Small intestine (tissue), 7 donors: Measurements from ENCODE around the gene METTL18. TPM values are rescaled to one million over a fixed set of nuclear protein-coding genes. Genes with fewer than 3 reads are reported as not detected.
"Not testable (repeated sequence)": the region's sequence is repeated elsewhere in the genome, so short reads cannot be mapped to it uniquely, and the experiment has no call there.

ENCODE experiments used
- DNase-seq, 2 donors: peaks; one replicate each; pipeline versions ENCODE4 v3.0.0 to v3.0.0-alpha.2; 2013
- FAIRE-seq: peaks from 2 replicates; lab custom pipeline; 2012; peaks lifted over from hg19 to GRCh38; lab: Jason Lieb, UNC
- H3K27ac ChIP-seq, 3 donors: one replicate each; pipeline ENCODE4 v1.5.1; 2013; ENCODE audit warnings: low read length in 2 of 3, mild to moderate bottlenecking in 2 of 3, control low read depth in 1 of 3, inconsistent platforms in 1 of 3, low read depth in 1 of 3, moderate library complexity in 1 of 3
- H3K27me3 ChIP-seq, 3 donors: one replicate each; pipeline ENCODE4 v1.6.1; 2013; ENCODE audit warnings: low read length in 3 of 3, inconsistent platforms in 1 of 3; ENCODE audit not compliant: control insufficient read depth in 3 of 3, insufficient read depth in 3 of 3
- H3K36me3 ChIP-seq, 3 donors: one replicate each; pipeline ENCODE4 v1.6.1; 2013; ENCODE audit warnings: low read length in 3 of 3, inconsistent platforms in 1 of 3, low read depth in 1 of 3, mild to moderate bottlenecking in 1 of 3, moderate library complexity in 1 of 3; ENCODE audit not compliant: control insufficient read depth in 3 of 3, insufficient read depth in 2 of 3
- H3K4me1 ChIP-seq, 3 donors: one replicate each; pipeline ENCODE4 v1.6.1; 2013; ENCODE audit warnings: low read length in 2 of 3, inconsistent platforms in 1 of 3, low read depth in 1 of 3, mild to moderate bottlenecking in 1 of 3, moderate library complexity in 1 of 3; ENCODE audit not compliant: control insufficient read depth in 3 of 3, insufficient read depth in 2 of 3
- H3K4me3 ChIP-seq, 3 donors: one replicate each; pipeline ENCODE4 v1.5.1; 2013; ENCODE audit warnings: low read length in 3 of 3, control low read depth in 1 of 3, inconsistent platforms in 1 of 3, low read depth in 1 of 3, mild to moderate bottlenecking in 1 of 3, moderate library complexity in 1 of 3
- H3K9me3 ChIP-seq, 2 donors: one replicate each; pipeline ENCODE4 v1.6.1; 2013; ENCODE audit warnings: low read depth in 1 of 2, low read length in 1 of 2; ENCODE audit not compliant: control insufficient read depth in 2 of 2, insufficient read depth in 1 of 2
- WGBS, 3 donors: extraction: QIAGEN DNeasy Blood & Tissue Kit; methylation state at CpG; one replicate each; pipeline ENCODE4 v1.1.7; 2013; 5-methylcytosine and 5-hydroxymethylcytosine counted together
- polyA plus RNA-seq, 4 donors: library from polyadenylated mRNA; stranded (reverse) in 3 of 4; unstranded in 1 of 4; fragments of 200-250 nt in 3 of 4; fragments of 120-200 nt in 1 of 4; gene quantifications; one replicate each; pipeline versions ENCODE4 v1.2.1 to v1.2.3, GENCODE V29; 2013
- donor health status: healthy with polysubstance abuse.
- donor health status: control.
- donor health status: control.
- donor health status: Bipolar disorder and iron deficiency.
- donor health status: healthy.

Gene METTL18
- polyA plus RNA-seq, 4 donors, result 6.5 to 10.7 (median 7.5) TPM

DNA sequence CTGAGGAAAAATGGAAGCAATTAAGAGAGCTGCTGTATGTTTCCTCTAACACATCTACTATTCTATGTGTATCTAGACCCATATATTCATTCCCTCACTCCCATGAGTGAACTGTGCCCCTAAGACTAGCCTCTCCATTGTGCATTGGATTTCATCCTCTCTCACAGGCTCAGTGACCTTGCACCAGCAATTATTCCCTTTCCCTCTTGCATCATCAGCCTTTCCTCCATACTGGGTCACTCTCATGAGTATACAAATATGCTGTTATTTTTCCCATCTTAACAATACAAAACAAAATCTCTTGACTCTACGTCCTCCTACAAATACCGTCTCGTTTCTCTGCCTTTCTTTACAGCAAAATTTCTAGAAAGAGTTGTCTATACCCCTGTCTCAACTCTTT is 29.4 kb upstream of the METTL18 start:
- WGBS, 3 donors, result 96 to 100% (median 96%) methylated on average over 3 of the region's 3 CpGs
- DNase-seq, result no peak
- peaks cover 0 to 12% (median 0%) of the 10 kb centered on the region in 3 donors for H3K36me3 ChIP-seq

DNA sequence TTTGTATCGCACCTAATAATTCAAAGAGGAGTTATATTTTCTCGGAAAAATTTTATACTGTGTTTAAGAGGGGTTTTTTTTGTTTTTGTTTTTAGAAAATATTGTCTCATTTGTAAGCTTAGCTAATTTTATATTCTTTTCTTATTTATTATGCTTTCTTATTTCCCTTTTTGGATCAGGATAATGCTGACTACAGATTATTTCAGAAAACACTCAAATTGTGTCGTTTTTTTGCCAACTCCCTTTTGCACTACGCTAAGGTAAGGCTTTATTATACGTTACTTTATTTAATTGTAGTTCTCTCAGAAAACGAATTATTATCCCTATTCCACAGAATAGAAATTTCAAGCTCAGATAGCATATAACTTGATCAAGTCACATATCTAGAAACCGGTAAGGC is 26.8 kb upstream of the METTL18 start:
- no peak for FAIRE-seq
- DNase-seq, result no peak
- Histone ChIP-seq H3K27ac (no peak overlapping the region), H3K4me3 (no peak overlapping the region), H3K27me3 (no peaks in the 10 kb centered on the region), H3K4me1 (no peaks in the 10 kb centered on the region), H3K36me3 (peaks cover 0 to 5% (median 0%) of the 10 kb centered on the region in 3 donors), H3K9me3 (no peaks in the 10 kb centered on the region)
- 96 to 98% (median 98%) methylated on average over 7 of the region's 7 CpGs for WGBS, 3 donors

More for the DNA sequence above, 29.4 kb upstream of the METTL18 start:
- H3K4me3 ChIP-seq, result no peak overlapping the region
- no peak overlapping the region for H3K27ac ChIP-seq
- FAIRE-seq, result no peak
- H3K9me3 ChIP-seq, result no peaks in the 10 kb centered on the region
- H3K4me1 ChIP-seq, result no peaks in the 10 kb centered on the region
- H3K27me3 ChIP-seq, result no peaks in the 10 kb centered on the region

DNA sequence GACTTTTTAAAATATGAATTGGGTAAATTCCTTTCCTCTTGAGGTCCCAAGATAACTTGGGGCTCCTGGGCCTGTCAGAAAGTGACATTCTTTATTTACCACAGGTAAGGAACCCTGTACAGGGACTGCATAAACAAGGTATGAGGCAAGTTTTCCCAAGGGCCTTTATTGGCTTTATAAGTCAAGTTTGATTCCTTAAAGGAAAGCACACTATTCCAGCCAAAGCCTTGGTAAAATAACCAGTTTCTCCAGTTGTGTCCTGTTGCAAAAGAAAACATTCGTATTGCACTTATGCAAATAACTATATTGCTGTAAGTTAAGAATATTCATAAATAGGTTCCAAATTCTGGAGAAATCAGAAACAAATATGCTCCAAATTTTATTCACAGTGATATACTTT is 21.9 kb upstream of the METTL18 start:
- FAIRE-seq (no peak), DNase-seq (no peak)
- WGBS, 3 donors, result 92 to 97% (median 94%) methylated on average over 1 of the region's 1 CpG
- no peaks in the 10 kb centered on the region for H3K27me3 ChIP-seq
- H3K9me3 ChIP-seq, result no peaks in the 10 kb centered on the region
- no peak overlapping the region for H3K27ac ChIP-seq
- no peaks in the 10 kb centered on the region for H3K4me1 ChIP-seq
- no peaks in the 10 kb centered on the region for H3K36me3 ChIP-seq
- H3K4me3 ChIP-seq, result no peak overlapping the region

DNA sequence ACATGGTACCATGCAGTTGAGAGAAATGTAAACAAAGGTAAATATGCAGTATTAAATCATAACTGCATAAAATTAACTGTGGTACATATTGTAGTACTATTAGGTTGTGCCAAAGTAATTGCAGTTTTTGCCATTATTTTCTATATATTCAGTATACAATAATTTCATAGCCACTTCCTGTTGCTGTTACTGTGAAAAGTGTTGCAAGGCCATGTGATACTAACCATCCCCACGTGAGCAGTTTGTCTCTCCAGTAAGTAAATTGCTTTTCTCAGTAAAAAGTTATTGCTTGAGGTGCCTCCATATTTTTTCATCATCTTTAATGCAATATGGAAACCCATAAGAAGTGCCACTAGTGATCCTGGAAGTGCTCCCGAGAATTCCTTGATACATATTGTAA is 19.6 kb upstream of the METTL18 start:
- no peaks in the 10 kb centered on the region for H3K36me3 ChIP-seq
- no peak overlapping the region for H3K4me3 ChIP-seq

DNA sequence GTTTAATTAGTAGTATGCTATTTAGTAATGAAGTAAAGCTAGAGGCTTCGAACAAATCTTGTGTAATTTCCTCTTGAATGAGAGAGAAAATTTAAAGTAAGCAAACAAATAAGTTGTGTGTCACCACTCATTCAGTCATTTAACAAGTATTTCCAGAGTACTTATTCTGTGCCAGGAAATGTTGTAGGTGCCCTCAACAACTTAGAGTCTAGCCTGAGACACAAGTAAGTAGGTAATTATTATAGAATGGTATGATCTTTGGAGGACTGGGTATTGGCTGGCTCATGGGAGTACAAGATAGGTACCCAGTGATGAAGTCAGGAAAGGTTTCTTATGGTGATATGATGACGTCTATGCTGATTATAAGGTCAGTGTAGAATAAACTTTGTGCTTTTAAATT is 17.4 kb upstream of the METTL18 start:
- Histone ChIP-seq H3K9me3 (no peaks in the 10 kb centered on the region), H3K4me1 (no peaks in the 10 kb centered on the region), H3K27me3 (no peaks in the 10 kb centered on the region), H3K36me3 (peaks cover 0 to 2% (median 2%) of the 10 kb centered on the region in 3 donors), H3K4me3 (no peak overlapping the region), H3K27ac (no peak overlapping the region)
- no peak for DNase-seq
- no peak for FAIRE-seq
- 94 to 97% (median 95%) methylated on average over 2 of the region's 2 CpGs for WGBS, 3 donors

More for the DNA sequence above, 19.6 kb upstream of the METTL18 start:
- no peak overlapping the region for H3K27ac ChIP-seq
- DNase-seq (no peak), FAIRE-seq (no peak)
- no peaks in the 10 kb centered on the region for H3K9me3 ChIP-seq
- H3K4me1 ChIP-seq, result no peaks in the 10 kb centered on the region
- H3K27me3 ChIP-seq, result no peaks in the 10 kb centered on the region
- WGBS, 3 donors, result 53 to 89% (median 87%) methylated on average over 2 of the region's 2 CpGs

DNA sequence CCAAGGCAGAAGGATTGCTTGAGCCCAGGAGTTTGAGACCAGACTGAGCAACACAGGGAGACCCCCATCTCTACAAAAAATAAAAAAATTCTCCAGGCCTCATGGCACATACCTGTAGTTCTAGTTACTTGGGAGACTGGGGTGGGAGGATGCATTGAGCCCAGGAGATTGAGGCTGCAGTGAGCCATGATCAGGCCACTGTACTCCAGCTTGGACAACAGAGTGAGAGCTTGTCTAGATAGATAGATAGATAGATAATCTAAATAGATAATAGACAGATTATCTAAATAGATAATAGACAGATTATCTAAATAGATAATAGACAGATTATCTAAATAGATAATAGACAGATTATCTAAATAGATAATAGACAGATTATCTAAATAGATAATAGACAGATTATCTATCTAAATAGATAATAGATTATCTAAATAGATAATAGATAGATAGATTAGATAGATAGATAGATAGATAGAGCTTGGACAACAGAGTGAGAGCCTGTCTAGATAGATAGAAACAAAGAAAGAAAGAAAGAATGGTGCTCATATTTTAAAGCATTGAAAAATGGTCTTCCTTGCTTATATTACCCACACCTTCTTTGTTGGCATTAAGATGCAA is 16.8 kb upstream of the METTL18 start:
- DNase-seq, H3K4me3 ChIP-seq, H3K4me1 ChIP-seq, H3K27ac ChIP-seq, H3K9me3 ChIP-seq, FAIRE-seq, H3K36me3 ChIP-seq, H3K27me3 ChIP-seq: not testable (repeated sequence)

DNA sequence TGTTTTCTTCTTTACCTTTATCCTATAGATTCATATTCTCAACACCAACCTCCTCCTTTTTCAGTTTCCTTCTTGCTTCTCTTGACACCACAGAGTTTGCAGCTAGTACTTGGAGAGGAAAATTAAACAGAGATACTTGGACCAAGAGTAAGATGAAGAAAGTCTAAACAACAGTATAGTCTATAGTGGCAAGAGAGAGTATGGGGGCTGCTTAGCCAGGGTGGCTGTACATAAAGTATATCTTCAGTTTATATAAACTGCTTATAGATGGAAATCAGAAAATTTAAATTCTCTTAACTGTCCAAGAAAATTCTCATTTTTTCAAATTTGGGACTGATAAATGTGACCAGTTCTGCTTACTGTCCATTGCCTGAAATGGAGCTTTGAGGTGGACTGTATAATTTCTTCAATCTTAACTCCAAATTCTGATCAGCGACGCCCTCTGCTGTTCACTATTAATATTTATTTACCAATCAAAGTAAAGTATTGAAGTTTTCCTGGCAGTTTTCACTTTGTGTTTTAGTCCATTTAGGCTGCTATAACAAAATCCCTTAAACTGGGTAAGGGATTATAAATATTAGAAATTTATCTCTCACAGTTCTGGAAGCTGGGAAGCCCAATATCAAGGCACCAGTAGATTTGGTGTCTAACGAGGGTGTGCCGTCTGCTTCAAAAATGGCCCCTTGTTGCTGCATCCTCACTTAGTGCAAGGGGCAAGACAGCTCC is 14.8 kb upstream of the METTL18 start:
- H3K9me3 ChIP-seq, result no peaks in the 10 kb centered on the region
- no peaks in the 10 kb centered on the region for H3K4me1 ChIP-seq
- DNase-seq (peak; percentile 38 to 54), FAIRE-seq (no peak)
- 48 to 59% (median 50%) methylated on average over 4 of the region's 4 CpGs for WGBS, 3 donors
- no peak overlapping the region for H3K4me3 ChIP-seq
- no peak overlapping the region for H3K27ac ChIP-seq
- no peaks in the 10 kb centered on the region for H3K27me3 ChIP-seq
- H3K36me3 ChIP-seq, result peaks cover 0 to 5% (median 2%) of the 10 kb centered on the region in 3 donors

DNA sequence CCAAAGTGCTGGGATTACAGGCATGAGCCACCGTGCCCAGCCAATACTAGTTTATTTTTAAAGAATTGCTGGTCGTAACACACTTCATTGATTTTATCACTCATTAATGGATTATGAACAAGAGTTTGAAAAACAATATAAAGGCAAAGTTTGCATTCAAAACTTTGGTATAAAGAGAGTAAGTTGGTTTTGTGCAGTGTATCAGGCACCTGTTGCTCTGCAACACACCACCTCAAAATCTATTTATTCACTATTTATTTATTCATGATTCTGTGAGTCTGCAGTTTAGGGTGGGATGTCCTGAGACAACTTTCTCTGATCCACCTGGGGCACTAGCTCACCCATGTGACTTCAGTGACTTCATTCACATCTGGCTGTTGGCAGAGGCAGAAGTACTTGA is 10.2 kb upstream of the METTL18 start:
- FAIRE-seq (no peak), DNase-seq (no peak)
- no peak overlapping the region for H3K4me3 ChIP-seq
- 89 to 93% (median 92%) methylated on average over 2 of the region's 2 CpGs for WGBS, 3 donors
- no peak overlapping the region for H3K27ac ChIP-seq
- no peaks in the 10 kb centered on the region for H3K4me1 ChIP-seq
- H3K9me3 ChIP-seq, result no peaks in the 10 kb centered on the region
- no peaks in the 10 kb centered on the region for H3K27me3 ChIP-seq
- H3K36me3 ChIP-seq, result peaks cover 0 to 6% (median 2%) of the 10 kb centered on the region in 3 donors
